Measurements from ENCODE around the gene FSHR. TPM values are rescaled to one million over a fixed set of nuclear protein-coding genes. Genes with fewer than 3 reads are reported as not detected.

Gene FSHR
- total RNA-seq, 4 donors from 2014 or later = not detected

DNA sequence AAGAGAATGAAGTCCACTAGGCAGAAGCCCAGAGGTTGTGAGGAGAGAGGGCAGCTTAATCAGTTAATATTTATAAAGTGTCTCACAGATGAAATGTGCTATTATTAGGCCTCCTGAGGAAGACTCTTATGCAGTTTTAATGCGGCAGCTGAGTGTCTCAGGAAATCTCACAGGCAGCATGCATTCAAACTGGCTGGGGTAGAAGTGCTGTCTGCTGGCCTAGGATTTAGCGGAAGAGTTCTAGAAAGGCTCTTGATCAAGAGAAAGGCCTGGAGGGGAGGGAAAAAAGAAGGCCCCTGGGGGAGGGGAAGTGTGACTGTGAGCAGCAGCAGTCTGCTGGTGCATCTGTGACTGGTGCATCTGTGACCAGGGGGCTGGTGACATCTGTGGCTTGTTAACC, 133.0 kb downstream of the FSHR start:
- Histone ChIP-seq H3K9me3 (no peaks in the 10 kb centered on the region), H3K27ac (no peak overlapping the region), H3K4me1 (no peaks in the 10 kb centered on the region), H3K27me3 (no peaks in the 10 kb centered on the region), H3K4me3 (no peak overlapping the region), H3K36me3 (no peaks in the 10 kb centered on the region)
- in situ Hi-C loops (cut with MboI; ENCODE audit: low pct_ligation_motif_present in 1 of 4, low pct_unique_long_range_greater_than_20kb in 1 of 4, low sequenced_read_pairs in 3 of 4) (no loop called here), intact Hi-C loops (cut with DNase I; ENCODE audit: low total_unique reads) (no loop called here)
- TF ChIP-seq POLR2AphosphoS5 (IDR thresholded peaks at IDR 0.05) = no peak
- no peak for TF ChIP-seq EP300 (IDR thresholded peaks at IDR 0.05; ENCODE audit: low read depth)
- TF ChIP-seq, protein P1, sequence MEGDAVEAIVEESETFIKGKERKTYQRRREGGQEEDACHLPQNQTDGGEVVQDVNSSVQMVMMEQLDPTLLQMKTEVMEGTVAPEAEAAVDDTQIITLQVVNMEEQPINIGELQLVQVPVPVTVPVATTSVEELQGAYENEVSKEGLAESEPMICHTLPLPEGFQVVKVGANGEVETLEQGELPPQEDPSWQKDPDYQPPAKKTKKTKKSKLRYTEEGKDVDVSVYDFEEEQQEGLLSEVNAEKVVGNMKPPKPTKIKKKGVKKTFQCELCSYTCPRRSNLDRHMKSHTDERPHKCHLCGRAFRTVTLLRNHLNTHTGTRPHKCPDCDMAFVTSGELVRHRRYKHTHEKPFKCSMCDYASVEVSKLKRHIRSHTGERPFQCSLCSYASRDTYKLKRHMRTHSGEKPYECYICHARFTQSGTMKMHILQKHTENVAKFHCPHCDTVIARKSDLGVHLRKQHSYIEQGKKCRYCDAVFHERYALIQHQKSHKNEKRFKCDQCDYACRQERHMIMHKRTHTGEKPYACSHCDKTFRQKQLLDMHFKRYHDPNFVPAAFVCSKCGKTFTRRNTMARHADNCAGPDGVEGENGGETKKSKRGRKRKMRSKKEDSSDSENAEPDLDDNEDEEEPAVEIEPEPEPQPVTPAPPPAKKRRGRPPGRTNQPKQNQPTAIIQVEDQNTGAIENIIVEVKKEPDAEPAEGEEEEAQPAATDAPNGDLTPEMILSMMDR (IDR thresholded peaks at IDR 0.05) = no peak
- no peak for TF ChIP-seq POLR2A (IDR thresholded peaks at IDR 0.05)
- 89 to 100% methylated on average over 1 to 2 of the region's 2 CpGs for WGBS, 2 donors (ENCODE audit: low coverage in 1 of 2)
- no peak for DNase-seq

DNA sequence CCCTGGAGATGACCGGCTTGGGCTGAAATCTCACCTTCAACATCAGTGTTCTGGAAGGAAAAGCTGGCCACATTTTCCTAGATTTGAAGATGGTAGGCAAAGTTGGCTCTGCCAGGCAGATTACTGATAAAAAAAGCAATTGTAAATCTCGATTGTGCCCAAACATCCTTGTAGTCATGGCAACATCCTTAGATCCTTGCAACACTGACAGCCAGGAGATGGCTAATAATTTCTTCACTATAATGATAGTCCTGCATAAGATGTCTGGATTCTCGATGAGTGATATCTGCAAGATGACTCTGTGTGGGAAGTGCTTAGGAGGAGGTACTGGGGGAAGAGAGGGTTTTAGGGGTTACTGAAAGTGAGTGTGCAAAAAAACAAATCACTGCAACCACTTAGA, 149.1 kb downstream of the FSHR start:
- no peaks in the 10 kb centered on the region for H3K4me1 ChIP-seq
- WGBS, 2 donors (ENCODE audit: low coverage in 1 of 2) = 31 to 66% methylated on average over 2 to 3 of the region's 3 CpGs
- H3K27me3 ChIP-seq = no peaks in the 10 kb centered on the region
- in situ Hi-C loops (cut with MboI; ENCODE audit: low pct_ligation_motif_present in 1 of 4, low pct_unique_long_range_greater_than_20kb in 1 of 4, low sequenced_read_pairs in 3 of 4) (no loop called here), intact Hi-C loops (cut with DNase I; ENCODE audit: low total_unique reads) (no loop called here)
- no peak overlapping the region for H3K4me3 ChIP-seq
- H3K36me3 ChIP-seq = no peaks in the 10 kb centered on the region
- H3K9me3 ChIP-seq = no peaks in the 10 kb centered on the region
- TF ChIP-seq EP300 (IDR thresholded peaks at IDR 0.05; ENCODE audit: low read depth) = no peak
- no peak for TF ChIP-seq POLR2AphosphoS5 (IDR thresholded peaks at IDR 0.05)
- TF ChIP-seq, protein P1 (IDR thresholded peaks at IDR 0.05) = no peak
- TF ChIP-seq POLR2A (IDR thresholded peaks at IDR 0.05) = no peak
- no peak for DNase-seq
- no peak overlapping the region for H3K27ac ChIP-seq

DNA sequence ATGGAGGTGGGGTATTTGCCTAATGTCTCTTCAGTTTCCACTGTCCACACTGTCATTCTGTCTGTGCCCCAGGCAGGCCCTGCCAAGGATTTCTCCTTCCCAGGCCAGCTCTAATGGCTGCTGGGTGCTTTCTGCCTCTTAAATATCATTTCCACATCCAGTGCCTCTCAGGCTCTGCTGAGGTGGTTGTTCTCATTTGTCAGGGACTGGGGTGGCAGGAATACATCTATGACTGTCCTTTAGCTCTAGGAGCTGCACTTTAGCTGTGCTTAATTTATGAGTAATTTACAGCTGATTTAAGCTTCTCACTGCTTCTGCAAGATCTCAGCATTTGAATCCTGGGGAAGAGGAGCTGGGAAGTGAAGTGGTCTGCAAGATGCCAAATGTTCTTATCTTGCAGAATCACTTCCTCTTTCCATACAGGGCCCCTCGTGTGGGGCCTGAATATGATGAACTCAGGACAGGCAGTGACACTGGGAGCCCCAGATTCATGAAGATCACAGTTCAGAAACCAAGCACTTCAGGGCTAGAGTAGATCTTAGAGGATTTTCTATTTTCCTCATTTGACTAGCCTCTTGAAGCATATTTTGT, 150.2 kb downstream of the FSHR start:
- intact Hi-C loops (cut with DNase I; ENCODE audit: low total_unique reads) = no loop called here

DNA sequence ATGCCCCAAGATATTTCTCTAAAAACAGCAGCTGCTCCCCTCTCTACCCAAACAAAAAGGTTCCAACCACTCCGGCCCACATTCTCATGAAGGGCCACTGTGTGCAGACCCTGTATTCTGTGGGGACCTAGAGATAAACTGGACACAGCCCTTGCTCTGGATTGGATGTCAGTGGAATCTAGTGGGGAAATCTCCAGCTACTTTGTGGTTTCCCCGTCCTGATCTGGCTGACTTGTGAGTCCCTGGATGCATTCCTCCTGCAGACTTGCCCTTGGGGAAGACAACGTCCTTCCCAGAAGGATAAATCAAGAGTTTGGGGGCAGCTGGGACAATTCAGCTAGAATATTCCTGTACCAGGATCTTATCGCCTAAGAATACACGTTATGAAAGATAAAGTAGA, 151.1 kb downstream of the FSHR start:
- in situ Hi-C loops (cut with MboI; ENCODE audit: low pct_ligation_motif_present in 1 of 4, low pct_unique_long_range_greater_than_20kb in 1 of 4, low sequenced_read_pairs in 3 of 4) = no loop called here
- no peak for DNase-seq
- WGBS, 2 donors (ENCODE audit: low coverage in 1 of 2) = 57 to 76% methylated on average over 3 to 5 of the region's 5 CpGs
- no peaks in the 10 kb centered on the region for H3K27me3 ChIP-seq
- H3K27ac ChIP-seq = no peak overlapping the region
- no peaks in the 10 kb centered on the region for H3K36me3 ChIP-seq
- H3K9me3 ChIP-seq = no peaks in the 10 kb centered on the region
- H3K4me1 ChIP-seq = no peaks in the 10 kb centered on the region
- intact Hi-C loops (cut with DNase I; ENCODE audit: low total_unique reads) = no loop called here
- no peak overlapping the region for H3K4me3 ChIP-seq
- TF ChIP-seq POLR2A (IDR thresholded peaks at IDR 0.05) (no peak), EP300 (IDR thresholded peaks at IDR 0.05; ENCODE audit: low read depth) (no peak), POLR2AphosphoS5 (IDR thresholded peaks at IDR 0.05) (no peak)
- TF ChIP-seq, protein P1 (IDR thresholded peaks at IDR 0.05) = no peak

More for the DNA sequence above, 150.2 kb downstream of the FSHR start:
- Histone ChIP-seq H3K27ac (no peak overlapping the region), H3K4me1 (no peaks in the 10 kb centered on the region), H3K36me3 (no peaks in the 10 kb centered on the region), H3K4me3 (no peak overlapping the region), H3K27me3 (no peaks in the 10 kb centered on the region), H3K9me3 (no peaks in the 10 kb centered on the region)
- in situ Hi-C loops (cut with MboI; ENCODE audit: low pct_ligation_motif_present in 1 of 4, low pct_unique_long_range_greater_than_20kb in 1 of 4, low sequenced_read_pairs in 3 of 4) = no loop called here
- 24 to 38% methylated on average over 1 of the region's 1 CpG for WGBS, 2 donors (ENCODE audit: low coverage in 1 of 2)
- TF ChIP-seq, protein P1 (IDR thresholded peaks at IDR 0.05) = no peak
- no peak for DNase-seq
